Medulla oblongata (tissue), 1 donor: Measurements from ENCODE around the gene RAB18.
"Not testable (repeated sequence)": the region's sequence is repeated elsewhere in the genome, so short reads cannot be mapped to it uniquely, and the experiment has no call there.

Experiments
- DNase-seq: peaks from one replicate; pipeline ENCODE4 v3.0.0-alpha.2; 2015; ENCODE audit errors: extremely low spot score

Gene RAB18

DNA sequence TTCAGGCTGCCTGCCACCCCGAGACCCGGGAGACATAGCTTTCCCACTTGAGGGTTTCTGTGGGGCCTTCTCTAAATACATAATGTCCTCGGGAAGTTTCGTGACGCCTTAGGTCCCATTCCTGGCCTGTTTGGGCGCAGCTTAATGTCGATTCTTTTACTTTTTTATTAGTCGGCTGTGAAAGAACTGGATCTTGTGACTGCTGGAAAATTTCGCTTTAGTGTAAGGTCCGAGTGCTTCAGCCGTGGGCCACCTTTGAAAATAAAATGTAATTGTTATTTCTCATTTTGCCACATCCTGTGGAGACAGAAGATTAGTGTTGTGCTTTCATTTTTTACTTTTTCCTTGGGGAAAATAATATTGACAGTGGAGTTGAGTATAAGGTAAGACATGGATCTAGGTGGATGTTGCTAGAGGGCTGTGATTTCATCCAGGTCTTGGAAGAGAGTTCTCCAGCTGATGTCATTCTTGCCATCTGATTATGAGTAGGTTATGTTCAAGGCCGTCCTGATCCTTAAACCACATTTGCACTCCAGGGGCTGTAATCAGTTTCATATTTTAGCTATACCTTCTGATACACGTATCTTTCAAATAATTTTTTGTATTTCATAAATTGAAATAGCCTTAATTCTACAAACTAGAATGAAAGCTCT, 830 bp downstream of the RAB18 start:
- peak; percentile 12 for DNase-seq

DNA sequence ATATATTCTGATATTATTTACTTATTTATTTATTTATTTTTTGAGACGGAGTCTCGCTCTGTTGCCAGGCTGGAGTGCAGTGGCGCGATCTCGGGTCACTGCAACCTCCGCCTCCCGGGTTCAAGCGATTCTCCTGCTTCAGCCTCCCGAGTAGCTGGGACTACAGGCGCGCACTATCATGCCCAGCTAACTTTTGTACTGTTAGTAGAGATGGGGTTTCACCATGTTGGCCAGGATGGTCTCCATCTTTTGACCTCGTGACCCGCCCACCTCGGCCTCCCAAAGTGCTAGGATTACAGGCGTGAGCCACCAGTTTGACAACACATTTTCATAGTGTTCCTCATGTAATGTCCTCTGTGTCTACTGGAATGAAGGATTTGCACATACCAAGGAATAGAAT, 1.4 kb downstream of the RAB18 start:
- not testable (repeated sequence) for DNase-seq

DNA sequence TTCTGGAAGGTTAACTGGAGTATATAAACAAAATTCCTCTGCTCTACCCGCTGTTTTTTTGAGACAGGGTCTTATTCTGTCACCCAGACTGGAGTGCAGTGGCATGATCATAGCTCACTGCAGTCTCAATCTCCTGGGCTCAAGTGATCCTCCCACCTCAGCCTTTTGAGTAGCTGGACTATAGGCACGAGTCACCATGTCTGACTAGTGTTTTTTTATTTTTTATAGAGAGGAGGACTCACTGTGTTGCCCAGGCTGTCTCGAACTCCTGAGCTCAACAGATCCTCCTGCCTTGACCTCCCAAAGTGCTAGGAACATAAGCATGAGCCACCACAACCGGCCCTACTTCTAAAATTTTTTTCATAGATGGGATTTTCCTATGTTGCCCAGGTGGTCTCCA, 2.2 kb downstream of the RAB18 start:
- no peak for DNase-seq

DNA sequence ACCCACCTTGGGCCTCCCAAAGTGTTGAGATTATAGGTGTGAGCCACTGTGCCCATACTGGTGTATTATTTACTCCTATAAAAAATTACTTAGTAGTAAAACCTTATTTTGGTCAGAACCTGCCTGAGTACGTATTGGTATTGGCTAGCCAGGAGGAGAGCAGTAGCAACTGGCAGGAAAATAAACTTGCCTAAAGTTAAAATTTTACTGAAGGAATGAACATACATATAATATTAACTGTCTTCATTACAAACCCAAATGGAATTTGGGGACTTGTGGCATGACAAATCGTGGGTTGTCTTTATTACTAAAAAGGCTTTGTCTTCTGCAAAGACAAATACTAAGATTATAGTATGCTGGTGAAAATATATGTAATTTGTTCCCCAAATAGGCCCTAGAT, 8.4 kb downstream of the RAB18 start:
- DNase-seq, result no peak

DNA sequence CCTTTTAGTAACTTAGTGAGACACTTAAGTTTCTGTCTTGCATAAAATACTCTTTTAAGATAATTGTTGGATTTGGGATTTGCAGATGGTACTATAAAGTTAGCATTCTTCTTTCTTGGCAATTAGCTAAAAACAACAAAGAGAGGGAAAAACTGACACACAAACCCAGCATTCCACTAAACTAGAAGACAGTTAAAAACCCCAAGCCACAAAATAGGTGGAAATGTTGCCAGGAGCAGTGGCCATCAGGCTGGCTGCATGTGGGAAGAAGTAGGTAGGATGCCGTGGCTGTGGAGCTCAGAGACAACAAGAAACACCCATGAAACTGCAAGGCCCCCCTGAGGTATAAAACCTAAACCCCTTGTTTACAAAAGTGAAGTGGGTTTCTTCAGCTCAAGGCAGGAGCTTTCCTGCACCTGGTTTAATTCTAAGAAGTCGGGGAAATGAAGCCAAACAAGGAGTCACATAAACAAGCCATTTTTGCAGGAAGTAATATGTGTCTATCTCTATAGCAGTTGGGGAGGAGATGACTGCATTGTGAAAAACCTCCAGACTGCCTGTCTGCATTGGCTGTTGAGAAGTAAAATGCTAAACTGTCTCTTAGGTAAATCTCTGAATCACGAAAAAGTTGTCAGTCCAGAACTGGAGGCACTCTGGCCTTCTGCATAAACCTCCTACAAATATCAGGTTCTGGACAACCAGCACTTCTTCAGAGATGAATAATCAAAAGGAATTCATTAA, 9.5 kb downstream of the RAB18 start:
- DNase-seq, result no peak

DNA sequence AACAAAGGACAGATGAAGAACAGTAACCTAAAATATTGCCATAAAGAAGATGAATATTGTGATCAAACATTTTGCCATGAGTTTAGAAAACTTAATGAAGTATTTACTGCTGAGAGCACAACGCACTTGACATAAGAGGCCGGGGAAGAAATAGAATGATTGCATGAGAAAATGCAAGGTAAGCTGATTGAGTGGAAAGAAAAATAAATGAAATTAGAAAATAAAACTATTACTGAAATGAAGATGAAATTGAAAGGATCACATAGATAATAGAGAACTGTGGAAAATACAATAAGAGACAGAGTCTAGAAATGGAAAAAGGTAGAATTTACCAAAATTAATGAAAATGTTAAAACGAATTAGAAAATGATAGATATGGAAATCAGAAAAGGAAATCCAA, 10.1 kb downstream of the RAB18 start:
- no peak for DNase-seq

DNA sequence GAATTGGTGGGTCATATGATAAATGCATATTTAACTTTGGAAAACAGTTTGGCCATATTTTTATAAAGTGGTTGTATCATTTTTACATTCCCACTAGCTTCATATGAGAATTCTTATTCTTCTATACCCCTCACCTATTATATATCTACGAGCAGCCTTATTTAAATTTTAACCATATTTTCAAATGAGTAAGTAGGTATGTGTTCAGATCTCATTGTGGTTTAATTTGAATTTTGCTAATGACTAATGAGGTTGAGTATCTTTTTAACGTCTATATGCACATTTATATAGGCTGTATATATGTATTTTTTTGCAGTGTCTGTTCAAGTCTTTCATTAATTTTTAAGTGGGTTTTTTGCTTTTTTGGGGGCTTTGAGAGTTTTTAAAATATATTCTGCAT, 14.2 kb downstream of the RAB18 start:
- DNase-seq, result no peak

DNA sequence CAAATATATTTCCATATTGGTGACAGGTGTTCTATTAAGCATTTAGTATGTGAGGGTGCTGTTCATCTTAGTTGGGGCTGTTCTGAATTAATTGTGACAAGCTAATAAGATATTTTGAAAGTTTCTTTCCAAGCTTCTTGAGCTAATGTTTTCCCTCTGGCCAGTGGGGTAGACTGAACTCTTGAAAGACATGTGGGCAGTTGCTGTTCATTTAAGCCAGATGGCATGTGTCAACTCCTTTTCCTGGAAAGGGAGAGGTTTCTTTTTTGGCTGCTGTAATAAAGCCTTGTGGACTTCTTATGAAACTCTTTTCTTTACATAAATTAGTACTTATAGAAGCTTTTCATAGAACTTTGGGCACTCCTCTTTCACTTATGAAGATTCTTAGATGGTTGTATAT, 21.7 kb downstream of the RAB18 start:
- peak; percentile 36 for DNase-seq

DNA sequence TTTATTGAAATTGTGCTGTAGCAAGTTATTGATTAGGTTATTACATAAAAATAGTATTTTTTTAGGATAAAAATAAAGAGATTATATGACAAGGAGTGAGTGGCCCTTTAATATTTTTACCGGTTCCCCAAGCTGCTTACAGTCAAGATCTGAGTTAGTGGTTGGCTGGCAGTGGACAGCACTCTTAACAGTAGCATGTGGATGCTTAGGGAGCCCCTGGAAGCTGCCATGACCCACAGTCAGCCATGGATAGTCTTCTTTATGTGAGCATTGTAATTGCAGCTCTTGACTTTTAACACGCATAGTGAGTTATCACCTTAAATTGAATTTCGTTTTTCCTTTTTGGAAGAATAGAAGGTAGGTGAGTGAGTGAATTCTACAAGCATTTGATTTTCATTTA, 22.1 kb downstream of the RAB18 start:
- DNase-seq, result no peak

DNA sequence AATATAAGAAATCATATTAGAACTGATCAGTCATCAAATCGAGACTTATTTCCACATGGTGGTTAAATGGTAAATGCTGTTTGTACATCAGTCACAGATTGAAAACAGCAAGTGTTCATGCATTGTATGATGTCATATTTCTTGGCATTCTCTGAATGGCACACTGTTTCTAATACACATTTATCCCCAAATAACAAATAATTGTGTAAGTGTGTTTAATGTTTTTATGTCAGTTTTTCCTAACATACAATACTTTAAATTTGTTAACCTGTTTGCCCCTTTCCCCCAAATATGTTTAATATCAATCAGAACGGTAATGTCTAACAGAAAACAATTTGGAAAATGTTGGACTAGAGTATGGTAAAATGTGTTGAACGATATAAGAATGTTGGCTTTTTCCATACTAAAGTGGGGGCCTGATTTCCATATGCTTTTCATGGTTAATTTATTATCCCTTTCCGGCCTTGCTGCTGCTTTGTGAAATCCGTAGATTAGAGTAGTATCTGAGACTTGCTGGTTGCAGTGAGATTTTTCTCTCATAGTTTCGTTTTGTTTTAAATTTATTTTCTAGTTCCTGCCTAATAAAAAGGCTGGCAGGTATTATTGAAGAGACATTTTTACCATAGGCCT, 23.7 kb downstream of the RAB18 start:
- DNase-seq, result no peak

DNA sequence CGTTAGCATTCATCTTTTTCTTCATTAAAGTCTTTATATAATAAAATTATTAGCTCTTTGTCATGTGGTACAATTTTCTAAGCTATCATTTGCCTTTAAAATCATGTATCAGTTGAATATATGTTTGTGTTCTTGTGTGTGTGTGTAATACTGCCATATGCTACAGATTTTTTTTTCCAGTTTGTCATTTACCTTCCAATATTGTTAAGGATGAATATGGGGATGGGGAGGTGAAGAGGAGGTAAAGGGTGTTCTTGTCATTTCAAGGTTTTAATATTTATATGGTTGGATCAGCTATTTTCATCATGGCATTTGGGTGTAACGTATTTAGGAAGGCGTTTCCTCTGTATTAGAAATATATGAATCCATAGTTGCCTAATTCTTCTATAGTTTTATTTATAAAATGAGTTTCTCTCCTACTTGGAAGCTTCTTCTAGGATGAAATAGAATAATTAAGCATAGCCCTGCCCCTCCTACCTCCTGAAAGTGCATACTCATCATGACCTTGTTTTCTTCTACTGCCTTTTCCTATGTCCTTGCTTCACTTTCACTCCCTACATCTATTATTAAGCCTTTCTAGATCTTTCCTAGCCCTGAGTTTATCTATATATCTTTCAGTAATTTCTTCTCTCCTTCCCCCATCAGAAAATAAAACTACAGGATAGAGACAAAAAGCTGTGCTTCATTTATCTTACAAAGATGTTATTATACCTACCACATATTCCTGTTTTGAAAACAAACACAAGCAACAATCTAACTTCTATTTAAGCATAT, 25.1 kb downstream of the RAB18 start:
- no peak for DNase-seq

DNA sequence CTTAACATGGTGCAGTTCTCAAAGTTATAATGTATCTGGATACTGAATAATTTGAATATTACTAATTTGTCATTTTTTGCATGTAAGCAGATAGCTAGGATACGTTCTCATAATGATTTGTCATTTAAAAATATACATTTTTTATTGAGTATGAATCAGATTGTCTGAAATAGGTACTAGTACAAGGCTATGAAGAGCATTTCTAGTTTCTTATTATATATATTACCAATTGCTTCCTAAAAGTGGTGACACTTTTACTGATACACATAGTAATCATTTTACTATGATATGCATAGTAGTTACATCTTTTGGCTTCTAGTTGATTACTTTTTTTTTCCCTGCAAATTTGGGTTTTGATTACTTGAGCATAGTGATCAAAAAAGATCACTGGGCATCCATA, 26.4 kb downstream of the RAB18 start:
- DNase-seq, result no peak

DNA sequence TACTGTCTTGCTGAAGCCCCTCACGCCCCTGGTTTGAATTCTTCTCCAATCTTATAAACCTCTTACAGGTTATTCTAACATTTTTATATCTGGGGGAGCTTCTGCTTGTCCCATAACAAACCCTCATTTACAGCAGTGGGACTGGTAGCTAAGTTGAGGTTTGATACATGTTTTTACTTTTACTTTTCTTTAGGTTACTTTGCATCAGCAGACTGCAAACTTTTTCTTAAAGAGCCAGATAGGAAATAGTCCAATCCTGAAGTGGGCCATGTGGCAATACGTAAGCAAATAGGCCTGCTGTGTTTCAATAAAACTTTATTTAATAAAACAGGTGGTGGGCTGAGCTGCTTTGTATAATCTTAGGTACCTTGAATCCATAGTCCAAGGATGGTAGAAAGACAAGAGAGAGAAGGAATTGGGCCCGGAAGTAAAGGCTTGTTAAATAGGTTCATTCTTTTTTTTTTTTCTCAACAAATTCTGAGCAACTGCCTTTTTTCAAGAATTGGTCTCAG, 27.3 kb downstream of the RAB18 start:
- no peak for DNase-seq

DNA sequence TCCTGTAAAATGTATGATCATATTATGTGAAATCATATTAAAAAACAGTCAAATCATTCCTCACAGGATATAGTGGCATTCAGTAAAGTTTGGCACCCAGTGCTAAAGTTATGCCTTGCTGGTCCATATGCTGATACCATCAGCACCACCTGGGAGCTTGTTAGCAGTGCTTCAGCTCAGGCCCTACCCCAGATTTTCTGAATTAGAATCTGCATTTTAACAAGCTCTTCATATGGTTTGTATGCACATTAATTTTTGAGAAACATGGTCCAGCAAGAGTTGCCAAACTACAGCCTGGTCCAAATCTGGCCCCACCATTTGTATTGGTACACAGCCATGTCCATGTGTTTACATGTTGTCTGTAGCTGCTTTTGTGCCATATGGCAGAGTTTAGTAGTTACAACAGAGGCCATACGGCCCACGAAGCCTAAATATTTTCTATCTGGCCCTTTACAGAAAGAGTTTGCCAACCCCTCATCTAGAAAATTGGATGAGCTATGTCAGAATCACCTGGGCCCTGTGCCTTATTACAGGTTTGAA, 30.1 kb downstream of the RAB18 start:
- no peak for DNase-seq

DNA sequence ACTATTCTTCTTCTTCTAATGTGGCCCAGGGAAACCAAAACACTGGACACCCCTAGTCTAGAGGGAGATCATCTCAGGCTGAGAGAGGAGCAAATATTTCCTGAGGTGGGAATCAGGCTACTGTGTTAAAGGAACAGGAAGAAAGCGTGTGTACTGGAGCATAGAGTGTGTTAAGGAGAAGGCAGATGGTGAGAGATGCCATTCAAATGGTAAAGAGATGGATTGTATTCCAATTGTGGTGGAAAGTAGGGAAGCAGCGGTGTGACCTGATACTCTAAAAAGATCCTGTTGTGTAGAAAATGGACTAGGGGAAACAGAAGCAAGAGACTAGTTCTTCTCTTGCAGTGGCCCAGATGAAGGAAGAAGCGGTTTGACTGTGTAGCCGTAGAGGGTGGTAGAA, 31.2 kb downstream of the RAB18 start:
- no peak for DNase-seq

DNA sequence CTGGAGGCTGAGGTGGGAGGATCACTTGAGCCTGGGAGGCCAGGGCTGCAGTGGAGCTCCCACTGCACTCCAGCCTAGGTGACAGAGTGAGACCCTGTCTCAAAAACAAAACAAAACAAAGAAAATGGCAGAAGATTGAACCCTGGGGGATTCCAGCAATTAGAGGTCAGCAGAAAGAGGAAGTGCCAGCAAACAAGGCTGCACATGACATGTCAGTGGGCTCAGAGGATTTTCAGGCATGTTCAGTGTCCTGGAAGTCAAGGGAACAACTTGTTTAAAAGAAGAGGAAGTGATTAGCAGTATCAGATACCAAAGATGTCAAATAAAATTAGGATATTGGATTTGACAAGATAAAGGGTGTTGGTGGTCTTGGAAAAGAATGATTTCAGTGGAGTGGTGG, 32.3 kb downstream of the RAB18 start:
- DNase-seq, result no peak

DNA sequence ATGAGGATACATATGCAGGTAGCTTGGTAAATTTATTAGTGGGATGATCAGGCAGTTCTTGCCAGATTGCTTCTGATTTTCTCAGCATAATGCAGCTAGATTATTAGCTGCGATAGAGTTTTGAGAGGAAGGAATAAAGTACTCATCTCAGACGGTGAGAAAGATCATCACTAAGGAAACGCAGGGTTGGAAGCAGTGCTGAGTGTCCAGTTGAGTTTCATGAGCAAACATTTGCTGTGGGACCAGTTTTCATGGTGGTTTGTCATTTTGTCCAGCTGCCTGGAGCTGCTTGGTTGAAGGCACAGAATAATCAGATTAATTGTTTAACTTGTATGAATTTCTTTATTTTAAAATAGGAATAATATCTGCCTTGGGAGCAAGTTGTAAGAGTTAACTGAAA, 33.1 kb downstream of the RAB18 start:
- no peak for DNase-seq

DNA sequence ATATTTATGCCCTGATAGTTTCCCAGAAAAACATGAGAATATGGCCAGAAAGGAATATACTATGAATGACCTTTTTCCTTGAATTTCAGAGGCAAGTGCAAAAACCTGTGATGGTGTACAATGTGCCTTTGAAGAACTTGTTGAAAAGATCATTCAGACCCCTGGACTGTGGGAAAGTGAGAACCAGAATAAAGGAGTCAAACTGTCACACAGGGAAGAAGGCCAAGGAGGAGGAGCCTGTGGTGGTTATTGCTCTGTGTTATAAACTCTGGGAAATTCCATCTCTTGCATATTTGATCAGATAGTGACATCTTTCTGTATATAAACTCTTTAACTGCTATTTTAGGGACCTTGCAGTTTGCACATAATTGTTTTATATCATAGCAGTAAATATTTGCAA, 33.7 kb downstream of the RAB18 start:
- peak; percentile 27 for DNase-seq

DNA sequence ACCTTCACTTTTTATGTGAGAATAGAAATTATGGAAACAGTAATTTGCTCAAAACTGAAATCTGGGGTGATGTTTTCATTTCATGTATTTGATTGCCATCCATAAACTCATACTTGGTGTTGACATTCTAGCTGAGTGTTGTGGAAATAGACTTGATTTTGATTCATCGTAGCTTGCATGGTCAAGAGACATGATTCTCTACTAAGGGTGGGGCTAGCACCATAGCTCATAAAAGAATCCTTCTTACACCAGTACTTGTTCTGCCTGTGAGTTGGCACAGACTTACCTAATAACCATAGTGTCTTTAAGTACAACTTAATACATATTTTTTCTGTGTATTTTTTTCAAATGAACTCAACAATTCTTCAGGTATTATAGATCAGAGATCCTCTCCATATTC, 36.6 kb downstream of the RAB18 start:
- no peak for DNase-seq

DNA sequence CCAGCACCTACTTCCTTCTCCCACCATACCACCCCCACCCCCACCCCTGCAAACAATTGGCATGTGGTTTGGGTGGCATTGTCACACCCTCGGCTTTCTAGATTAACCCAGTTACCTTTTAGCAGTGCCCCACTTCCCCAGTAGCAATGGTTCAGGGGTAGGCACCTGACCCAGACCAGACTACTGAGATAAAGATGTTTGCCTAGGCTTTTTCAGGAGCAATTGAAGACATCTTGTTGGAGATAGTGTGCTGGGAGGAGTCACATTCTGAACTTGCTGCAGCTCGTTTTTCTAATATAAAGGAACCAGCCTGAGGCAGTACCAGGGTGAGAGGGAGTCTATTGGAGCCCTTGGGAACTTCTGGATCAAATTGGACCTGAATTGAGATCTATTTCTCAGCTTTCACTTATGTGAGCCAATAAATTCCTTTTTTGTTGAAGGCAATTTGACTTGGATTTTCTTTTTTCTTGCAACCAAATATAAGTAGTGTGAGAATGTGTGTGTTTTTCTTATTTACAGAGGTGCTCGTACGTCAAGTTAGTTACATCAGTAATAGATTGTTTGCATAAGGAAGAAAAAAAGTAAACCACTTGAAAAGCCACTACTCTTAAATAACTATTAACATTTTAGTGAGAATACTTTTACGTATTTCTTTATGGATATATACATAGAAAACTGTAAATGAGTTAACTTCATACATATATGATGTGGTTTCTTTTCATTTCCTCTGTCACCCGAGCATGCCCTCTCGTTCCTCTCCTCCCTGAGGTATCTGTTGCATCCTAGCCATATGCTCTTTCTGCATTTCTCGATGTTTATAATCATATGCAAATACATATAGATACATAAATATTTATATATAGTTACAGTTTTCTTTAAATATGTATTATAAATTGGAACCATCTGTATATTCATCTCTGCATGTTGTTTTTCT, 38.0 kb downstream of the RAB18 start:
- DNase-seq, result no peak

DNA sequence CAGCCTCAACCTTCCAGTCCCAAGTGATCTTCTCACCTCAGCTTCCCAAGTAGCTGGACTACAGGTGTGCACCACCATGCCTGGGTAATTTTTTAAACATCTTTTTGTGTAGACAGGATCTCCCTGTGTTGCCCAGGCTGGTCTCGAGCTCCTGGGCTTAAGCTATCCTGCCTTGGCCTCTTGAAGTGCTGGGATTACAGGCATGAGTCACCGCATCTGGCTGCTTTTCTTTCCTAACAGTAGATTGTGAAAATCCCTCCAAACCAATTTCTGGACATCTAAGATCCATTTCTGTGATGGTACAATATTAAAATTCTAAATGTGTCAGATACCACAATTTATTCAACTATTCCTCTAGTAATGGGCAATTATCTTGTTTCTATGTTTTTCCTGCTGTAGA, 38.7 kb downstream of the RAB18 start:
- DNase-seq, result no peak
